ENCODE data around the gene HS3ST3A1.

DNA sequence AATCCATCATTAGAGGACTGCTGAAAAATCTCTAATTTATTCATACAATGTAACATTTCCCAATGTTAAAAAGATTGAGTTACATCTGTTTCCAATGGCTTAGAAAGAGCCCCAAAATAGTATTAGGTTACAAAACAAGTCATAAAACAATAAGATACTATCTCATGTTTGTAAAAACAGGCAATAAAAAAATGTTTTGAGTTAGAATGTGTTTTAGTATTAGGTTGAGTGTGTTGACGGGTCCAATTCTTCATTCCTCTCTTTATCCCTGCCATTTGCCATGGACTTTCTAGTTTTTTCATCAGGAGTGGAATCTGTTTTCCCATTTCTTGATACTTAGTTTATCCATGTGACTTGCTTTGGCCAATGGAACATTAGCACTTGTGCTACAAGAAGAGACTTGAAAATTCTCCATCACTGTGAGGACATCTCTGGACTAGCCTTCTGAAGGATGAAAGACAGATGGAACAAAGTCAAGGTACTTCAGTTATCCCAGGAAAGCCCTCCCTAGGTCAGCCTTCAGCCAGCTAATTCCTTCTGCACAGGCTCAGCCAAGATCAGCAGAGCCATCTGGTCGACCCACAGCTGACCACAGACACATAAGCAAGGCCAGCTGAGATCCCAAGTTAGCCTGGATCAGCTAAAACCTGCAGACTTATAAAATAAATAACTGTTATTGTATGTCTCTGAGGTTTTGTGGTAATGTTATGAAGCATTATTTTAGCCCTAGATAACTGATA lies 83.3 kb downstream of the HS3ST3A1 start:
- TF ChIP-seq POLR2A (IDR thresholded peaks at IDR 0.05): no peak
- TF ChIP-seq, protein P1, sequence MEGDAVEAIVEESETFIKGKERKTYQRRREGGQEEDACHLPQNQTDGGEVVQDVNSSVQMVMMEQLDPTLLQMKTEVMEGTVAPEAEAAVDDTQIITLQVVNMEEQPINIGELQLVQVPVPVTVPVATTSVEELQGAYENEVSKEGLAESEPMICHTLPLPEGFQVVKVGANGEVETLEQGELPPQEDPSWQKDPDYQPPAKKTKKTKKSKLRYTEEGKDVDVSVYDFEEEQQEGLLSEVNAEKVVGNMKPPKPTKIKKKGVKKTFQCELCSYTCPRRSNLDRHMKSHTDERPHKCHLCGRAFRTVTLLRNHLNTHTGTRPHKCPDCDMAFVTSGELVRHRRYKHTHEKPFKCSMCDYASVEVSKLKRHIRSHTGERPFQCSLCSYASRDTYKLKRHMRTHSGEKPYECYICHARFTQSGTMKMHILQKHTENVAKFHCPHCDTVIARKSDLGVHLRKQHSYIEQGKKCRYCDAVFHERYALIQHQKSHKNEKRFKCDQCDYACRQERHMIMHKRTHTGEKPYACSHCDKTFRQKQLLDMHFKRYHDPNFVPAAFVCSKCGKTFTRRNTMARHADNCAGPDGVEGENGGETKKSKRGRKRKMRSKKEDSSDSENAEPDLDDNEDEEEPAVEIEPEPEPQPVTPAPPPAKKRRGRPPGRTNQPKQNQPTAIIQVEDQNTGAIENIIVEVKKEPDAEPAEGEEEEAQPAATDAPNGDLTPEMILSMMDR (IDR thresholded peaks at IDR 0.05 in 8 of 11, conservative IDR thresholded peaks at IDR 0.05 in 3 of 11): no peak
